Muscle of back (tissue), 11 donors: ENCODE measurements around the gene GPR39. TPM values are rescaled to one million over a fixed set of nuclear protein-coding genes. Genes with fewer than 3 reads are reported as not detected.

Experiments
- DNase-seq, 3 donors: peaks; one replicate each; pipeline versions ENCODE4 v3.0.0 to v3.0.0-alpha.2; 2013
- polyA plus RNA-seq, 10 donors: library from polyadenylated mRNA; unstranded; fragments of 120-200 nt; gene quantifications; one replicate each; pipeline ENCODE4 v1.2.1, GENCODE V29; 2013; ENCODE audit not compliant: insufficient read length in 10 of 10

GPR39 gene
- polyA plus RNA-seq, 10 donors = 0.08 to 0.27 (median 0.16) TPM; not detected in 1

- no peak for DNase-seq
These were observed 145.6 kb downstream of the GPR39 start for GRCh38 chr2:132562245-132562644.

DNA sequence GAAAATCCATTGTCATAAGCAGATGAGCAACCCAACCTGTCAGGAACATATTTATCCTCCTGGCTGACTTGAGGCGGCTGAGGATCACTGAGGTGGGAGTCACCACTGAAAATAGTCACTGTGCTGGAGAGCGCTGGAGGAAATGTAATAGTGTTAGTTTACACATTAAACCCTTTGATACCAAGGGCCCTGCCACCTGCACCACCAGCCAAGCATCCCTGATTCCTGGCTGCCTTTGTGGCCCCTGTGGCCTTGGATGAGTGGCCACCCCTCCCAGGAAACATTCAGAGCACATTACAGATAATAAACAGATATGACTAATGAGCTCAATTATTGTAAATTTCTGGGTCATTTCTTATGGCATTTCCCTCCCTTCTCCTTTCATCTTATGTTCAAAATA, 147.5 kb downstream of the GPR39 start:
- no peak for DNase-seq

DNA sequence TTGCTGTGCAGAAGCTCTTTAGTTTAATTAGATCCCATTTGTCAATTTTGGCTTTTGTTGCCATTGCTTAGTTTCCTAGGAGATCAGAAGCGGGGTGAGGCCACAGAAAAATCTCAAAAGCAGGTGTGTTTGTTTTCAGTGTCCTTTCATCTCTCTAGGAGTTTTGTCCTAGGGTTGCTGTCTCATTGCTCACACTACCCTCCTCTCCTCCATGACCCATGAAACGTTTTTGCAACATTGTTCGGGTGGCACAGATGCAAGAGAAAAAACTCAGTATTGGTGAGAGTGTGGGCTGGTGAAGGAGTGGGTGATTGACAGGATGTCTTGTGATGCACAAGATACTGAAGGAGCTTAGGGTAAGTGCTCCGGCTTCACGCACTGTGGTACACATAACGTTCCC, 149.8 kb downstream of the GPR39 start:
- DNase-seq = no peak

DNA sequence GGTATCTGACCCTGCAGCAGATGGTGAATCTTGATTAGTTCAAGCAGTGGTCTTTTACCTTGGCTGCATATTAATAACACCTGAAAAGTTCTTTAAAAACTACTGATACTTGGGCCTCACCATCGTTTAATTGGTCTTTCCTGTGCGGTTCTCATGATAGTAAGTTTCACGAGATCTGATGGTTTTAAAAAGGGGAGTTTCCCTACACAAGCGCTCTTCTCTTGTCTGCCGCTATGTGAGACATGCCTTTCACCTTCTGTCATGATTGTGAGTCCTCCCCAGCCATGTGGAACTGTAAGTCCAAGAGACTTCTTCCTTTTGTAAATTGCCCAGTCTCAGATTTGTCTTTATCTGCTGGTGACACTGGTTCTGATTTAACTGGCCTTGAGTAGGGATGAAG, 151.1 kb downstream of the GPR39 start:
- no peak for DNase-seq

DNA sequence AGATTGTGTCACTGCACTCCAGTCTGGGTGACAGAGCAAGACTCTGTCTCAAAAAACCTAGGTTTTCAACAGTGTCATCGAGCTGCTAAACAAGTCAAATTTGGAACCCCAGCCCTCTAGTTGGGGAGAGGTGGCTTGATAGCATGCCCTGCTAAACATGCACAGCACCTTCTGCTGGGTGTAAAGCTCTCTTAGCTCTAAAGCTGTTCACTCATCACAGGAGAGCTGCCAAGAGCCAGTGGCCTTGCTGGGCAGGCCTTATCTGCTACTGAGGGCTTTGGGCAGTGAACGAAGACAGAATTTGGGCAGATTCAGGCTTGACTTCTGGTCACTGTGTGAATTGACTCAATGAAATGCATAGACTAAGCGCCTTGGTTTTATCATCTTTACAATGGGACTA, 152.1 kb downstream of the GPR39 start:
- no peak for DNase-seq

- no peak for DNase-seq
These were observed 156.9 kb downstream of the GPR39 start for GRCh38 chr2:132573444-132574007.

GRCh38 chr2:132577686-132578085, 161.1 kb downstream of the GPR39 start:
- peak in 1 of 3 donors; percentile 9 for DNase-seq

- no peak for DNase-seq
These were observed 165.0 kb downstream of the GPR39 start for GRCh38 chr2:132581591-132581990.

DNA sequence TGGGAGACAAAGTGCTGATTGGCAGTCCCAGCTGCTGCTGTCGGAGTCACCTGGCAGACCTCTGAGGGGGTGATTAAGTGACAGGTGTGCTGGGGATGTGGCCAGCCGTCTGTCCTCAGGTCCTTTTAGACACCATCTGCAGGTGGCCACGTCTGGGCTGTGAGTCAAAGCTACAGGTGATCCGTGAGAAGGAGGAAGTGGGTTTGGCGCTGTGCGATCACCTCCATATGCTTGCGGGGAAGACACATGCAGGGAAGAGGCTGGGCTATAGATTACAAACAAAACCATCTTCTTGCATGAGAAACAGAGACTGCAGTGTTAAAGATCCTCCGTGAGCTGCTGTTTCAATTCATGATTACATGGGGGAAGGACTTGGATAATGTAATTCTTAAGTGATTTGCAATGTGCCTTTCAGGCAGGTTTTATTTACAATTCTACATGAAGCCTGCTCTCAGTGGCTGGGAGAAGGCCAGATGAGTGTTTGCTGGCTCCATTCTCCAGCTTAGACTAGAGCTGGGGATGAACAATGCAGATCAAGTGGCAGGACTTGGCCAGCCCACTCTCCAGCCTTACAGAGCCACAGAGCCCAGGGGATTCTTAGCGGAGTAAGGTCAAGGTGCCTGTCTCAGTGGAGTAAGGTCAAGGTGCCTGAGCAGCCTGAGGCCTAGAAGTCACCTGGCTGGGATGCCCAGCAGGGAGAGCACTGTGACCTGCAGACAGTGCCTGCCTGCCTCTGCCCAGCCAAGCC, 165.6 kb downstream of the GPR39 start:
- peak; percentile 4 to 68 (median 40) for DNase-seq

GRCh38 chr2:132583666-132584360, 167.2 kb downstream of the GPR39 start:
- DNase-seq = no peak

GRCh38 chr2:132584976-132585817, 168.6 kb downstream of the GPR39 start:
- DNase-seq = no peak

- no peak for DNase-seq
These were observed 169.5 kb downstream of the GPR39 start for GRCh38 chr2:132586101-132586511.

DNA sequence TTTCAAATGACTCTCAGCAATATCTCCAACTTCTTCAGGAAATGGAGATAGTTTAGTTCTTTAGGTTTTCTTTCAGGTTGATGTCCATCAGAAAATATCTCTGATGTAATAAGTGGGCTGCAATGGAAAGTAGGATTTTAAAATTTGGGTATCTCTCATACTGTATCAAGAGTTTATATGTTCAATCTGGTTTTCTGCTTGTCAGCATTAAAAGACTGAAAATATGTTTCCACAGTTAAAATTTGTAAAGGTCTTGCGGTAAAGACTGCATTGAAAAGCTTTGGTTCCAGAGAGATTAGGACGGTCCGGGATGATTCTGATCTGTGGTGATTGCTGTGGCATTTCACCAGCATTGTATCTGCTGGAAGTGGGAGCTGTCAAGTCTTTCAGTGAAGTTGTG, 170.2 kb downstream of the GPR39 start:
- no peak for DNase-seq

DNA sequence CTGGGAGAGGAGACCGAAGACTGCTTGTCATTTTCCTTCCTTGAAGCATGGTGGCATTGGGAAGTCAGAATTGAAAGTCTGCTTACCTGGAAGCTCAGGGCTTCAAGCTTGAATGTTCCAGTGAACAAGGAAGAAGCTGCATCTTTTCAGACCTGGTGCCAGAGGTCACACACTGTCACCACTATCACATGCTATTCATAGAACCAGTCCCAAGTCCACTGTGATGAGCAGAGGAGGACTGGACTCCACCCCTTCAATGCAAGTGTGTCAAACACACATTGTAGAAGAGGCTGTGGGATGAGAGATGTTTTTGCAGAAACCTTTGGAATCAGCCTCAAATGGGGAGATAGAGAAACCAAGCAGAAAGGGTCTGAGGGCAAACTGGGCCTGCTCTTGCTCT, 172.0 kb downstream of the GPR39 start:
- DNase-seq = no peak

DNA sequence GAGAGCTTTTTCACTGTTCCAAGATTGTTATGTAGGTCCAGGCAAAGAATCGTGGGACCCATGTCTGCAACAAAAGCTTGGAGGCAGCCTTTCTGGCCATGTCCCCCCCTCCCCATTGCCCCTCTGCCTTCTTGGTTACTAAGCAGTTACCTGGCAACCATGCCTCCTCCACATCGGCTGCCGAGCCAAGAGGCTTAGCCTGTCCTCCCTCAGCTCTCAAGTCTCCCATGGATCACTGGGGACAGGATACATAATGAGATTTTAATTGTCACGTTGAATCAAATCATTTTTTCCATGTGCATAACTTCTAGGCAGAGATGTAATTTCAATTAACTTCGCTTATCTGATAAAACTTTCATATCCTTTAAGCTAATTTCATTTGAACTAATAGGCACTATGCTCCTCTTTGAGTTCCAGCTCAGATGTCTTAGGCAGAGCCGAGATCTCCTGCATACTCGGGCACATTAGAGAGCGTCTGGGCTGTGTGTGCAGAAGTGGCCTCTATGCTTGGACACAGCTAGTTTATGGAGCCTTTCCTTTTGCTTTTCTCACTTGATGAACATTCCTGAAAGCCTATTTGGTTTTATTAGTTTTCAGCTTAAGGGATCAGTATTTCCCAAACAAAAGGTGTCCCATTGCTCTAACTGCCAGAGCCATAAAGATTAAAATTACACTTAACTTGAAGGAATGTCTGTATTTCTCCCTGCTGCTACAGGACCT, 172.7 kb downstream of the GPR39 start:
- no peak for DNase-seq

DNA sequence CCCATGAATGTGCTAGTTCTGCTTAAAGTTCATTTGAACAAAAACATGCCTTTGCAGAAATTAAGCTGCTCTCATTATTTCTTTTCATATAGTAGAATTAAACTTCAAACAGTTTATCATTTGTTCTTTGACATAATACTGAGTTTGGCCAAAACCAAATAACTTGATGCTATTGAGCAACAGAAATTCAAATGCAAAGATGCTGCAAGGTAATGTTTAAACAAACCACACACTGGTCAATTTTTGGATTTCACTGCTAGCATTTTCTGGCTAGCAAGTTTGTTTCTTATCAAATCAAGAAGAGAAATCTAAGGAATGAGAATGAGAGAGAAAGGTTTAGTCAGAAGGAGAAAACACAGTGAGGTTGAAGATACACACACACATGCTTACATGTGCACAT, 173.4 kb downstream of the GPR39 start:
- no peak for DNase-seq

DNA sequence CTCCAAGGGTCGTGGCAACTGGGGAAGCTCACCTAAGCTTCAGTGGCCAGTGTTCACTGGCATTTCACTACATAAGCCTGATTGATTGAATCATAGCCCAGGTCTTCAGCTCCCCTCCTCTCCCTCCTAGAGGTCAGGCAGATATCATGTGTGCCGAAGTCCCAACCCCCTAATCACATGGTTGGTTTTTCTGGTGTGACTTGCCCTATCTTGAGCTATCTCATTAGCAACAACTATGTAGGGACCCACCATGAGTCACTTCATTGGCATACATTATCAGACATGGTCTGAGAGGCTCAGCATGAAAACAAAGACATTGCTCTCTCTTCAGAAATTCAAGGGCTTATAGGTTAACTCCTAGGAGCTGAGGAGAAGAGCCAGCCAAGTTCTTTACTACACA, 176.6 kb downstream of the GPR39 start:
- DNase-seq = no peak

GRCh38 chr2:132595186-132595585, 178.6 kb downstream of the GPR39 start:
- DNase-seq = no peak

DNA sequence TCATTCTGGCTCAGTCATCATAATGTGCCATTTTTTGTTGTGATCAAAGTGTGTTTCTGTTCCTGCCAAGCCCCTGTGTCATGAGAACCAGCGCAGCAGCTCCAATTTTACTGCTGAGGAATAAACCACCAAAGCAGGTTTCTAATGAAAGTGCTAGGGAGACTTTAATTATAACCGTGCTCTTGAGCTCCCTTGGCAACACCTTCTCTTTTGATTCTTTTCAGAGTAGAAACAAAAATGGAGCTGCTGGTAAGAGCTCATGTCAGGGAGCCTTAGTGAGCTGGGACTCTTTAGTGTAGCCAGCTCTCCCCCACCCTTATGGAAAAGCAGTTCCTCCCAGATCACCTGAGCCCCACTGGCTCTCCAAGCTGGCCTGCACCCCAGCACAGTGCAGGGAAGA, 179.1 kb downstream of the GPR39 start:
- DNase-seq = no peak

DNA sequence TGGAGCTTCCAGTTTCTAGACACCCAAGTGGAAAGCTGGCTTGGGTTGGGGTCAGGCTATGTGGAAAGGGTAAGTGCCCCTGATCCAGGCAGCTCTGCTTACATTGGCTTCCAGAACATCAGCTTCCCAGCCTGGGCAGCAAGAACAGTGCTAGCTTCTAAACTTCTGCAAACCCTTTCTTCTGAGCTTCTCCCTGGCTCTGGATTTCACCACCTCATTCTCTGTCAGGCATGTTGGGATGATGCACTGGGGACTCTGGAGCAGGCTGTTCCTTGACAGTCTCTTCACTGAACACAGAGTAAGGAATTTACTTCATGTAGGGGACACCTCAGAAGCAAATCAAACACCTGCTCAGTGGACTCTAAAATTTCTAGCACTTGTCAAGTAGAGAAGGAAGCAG, 180.6 kb downstream of the GPR39 start:
- no peak for DNase-seq

GRCh38 chr2:132597831-132598230, 181.2 kb downstream of the GPR39 start:
- DNase-seq = no peak

- DNase-seq = no peak
These were observed 181.9 kb downstream of the GPR39 start for GRCh38 chr2:132598536-132598935.
